Measurements from ENCODE around the gene SLC48A1.

SLC48A1 gene

GRCh38 chr12:47777151-47777550, 4.1 kb downstream of the SLC48A1 start:
- DNase-seq (ENCODE audit: low spot score), result no peak

GRCh38 chr12:47777741-47778558, 4.9 kb downstream of the SLC48A1 start:
- no peak for DNase-seq (ENCODE audit: low spot score)

- no peak for DNase-seq (ENCODE audit: low spot score)
Observed at GRCh38 chr12:47778881-47779280, 5.8 kb downstream of the SLC48A1 start.

- peak; percentile 82 for DNase-seq (ENCODE audit: low spot score)
Observed at GRCh38 chr12:47779301-47779942, 6.4 kb downstream of the SLC48A1 start.

- no peak for DNase-seq (ENCODE audit: low spot score)
Observed at GRCh38 chr12:47779943-47780504, 7.0 kb downstream of the SLC48A1 start.

GRCh38 chr12:47781479-47782371, 8.7 kb downstream of the SLC48A1 start:
- DNase-seq (ENCODE audit: low spot score), result no peak

GRCh38 chr12:47782372-47782770, 9.3 kb downstream of the SLC48A1 start:
- no peak for DNase-seq (ENCODE audit: low spot score)

GRCh38 chr12:47783024-47783755, 10.2 kb downstream of the SLC48A1 start:
- DNase-seq (ENCODE audit: low spot score), result no peak

GRCh38 chr12:47783821-47784819, 11.1 kb downstream of the SLC48A1 start:
- DNase-seq (ENCODE audit: low spot score), result no peak

- DNase-seq (ENCODE audit: low spot score), result no peak
Observed at GRCh38 chr12:47785036-47785886, 12.2 kb downstream of the SLC48A1 start.

- no peak for DNase-seq (ENCODE audit: low spot score)
Observed at GRCh38 chr12:47785887-47786661, 13.0 kb downstream of the SLC48A1 start.

GRCh38 chr12:47786662-47787280, 13.7 kb downstream of the SLC48A1 start:
- DNase-seq (ENCODE audit: low spot score), result no peak

- no peak for DNase-seq (ENCODE audit: low spot score)
Observed at GRCh38 chr12:47787596-47788319, 14.7 kb downstream of the SLC48A1 start.

- DNase-seq (ENCODE audit: low spot score), result no peak
Observed at GRCh38 chr12:47789141-47789540, 16.1 kb downstream of the SLC48A1 start.

- DNase-seq (ENCODE audit: low spot score), result no peak
Observed at GRCh38 chr12:47789712-47790489, 16.9 kb downstream of the SLC48A1 start.

All from SK-N-DZ (cell line).